ENCODE results near the gene CRIP1. TPM values are rescaled to one million over a fixed set of nuclear protein-coding genes. Genes with fewer than 3 reads are reported as not detected.

CRIP1 gene
- polyA plus RNA-seq, 1 donor: 36.2 TPM

GRCh38 chr14:105536691-105537579 lies 50.2 kb downstream of the CRIP1 start:
- DNase-seq: no peak

- DNase-seq: no peak
These were observed 51.1 kb downstream of the CRIP1 start for GRCh38 chr14:105537580-105538474.

Other genes starting within 250 kb of the CRIP1 start
- gene BTBD6, start 238.4 kb upstream of the CRIP1 start, polyA plus RNA-seq (ENCODE audit: insufficient read length): 45.3 TPM
- 29.7 TPM for gene BRF1, start 185.9 kb upstream of the CRIP1 start, polyA plus RNA-seq (ENCODE audit: insufficient read length)
- gene PACS2, start 172.1 kb upstream of the CRIP1 start, polyA plus RNA-seq (ENCODE audit: insufficient read length): 116 TPM
- gene TEX22, start 88.3 kb upstream of the CRIP1 start, polyA plus RNA-seq (ENCODE audit: insufficient read length): 0.56 TPM
- 90.4 TPM for gene MTA1, start 67.1 kb upstream of the CRIP1 start, polyA plus RNA-seq (ENCODE audit: insufficient read length)
- gene CRIP2, start 12.1 kb upstream of the CRIP1 start, polyA plus RNA-seq (ENCODE audit: insufficient read length): 256 TPM
- gene TEDC1, start 4.4 kb downstream of the CRIP1 start, polyA plus RNA-seq (ENCODE audit: insufficient read length): 5.1 TPM
- 2.9 TPM for gene TMEM121, start 39.7 kb downstream of the CRIP1 start, polyA plus RNA-seq (ENCODE audit: insufficient read length)